Gastrocnemius medialis (tissue), 4 donors: Measurements from ENCODE around the gene TRIM14. TPM values are rescaled to one million over a fixed set of nuclear protein-coding genes. Genes with fewer than 3 reads are reported as not detected.
"Not testable (repeated sequence)": the region's sequence is repeated elsewhere in the genome, so short reads cannot be mapped to it uniquely, and the experiment has no call there.

Source experiments
- ATAC-seq, 2 donors: fragments of 150-250 bp; one replicate each; pipeline ENCODE4 v1.9.1; 2016
- DNase-seq, 2 donors: peaks; one replicate each; pipeline ENCODE4 v3.0.0-alpha.2; 2019
- H3K27ac ChIP-seq, 4 donors: fragments of 200-600 bp; sonication (generic); 1 replicate in 1 of 4; 2 replicates in 3 of 4; pipeline ENCODE4 v1.5.1; 2016 to 2018; ENCODE audit warnings: mild to moderate bottlenecking in 2 of 4, moderate library complexity in 1 of 4
- H3K27me3 ChIP-seq, 3 donors: fragments of 200-600 bp; sonication (generic) in 2 of 3; 1 replicate in 1 of 3; 2 replicates in 2 of 3; pipeline versions ENCODE4 v1.5.1 to v1.6.0; 2016 to 2019; ENCODE audit warnings: mild to moderate bottlenecking in 1 of 3, moderate library complexity in 1 of 3
- H3K36me3 ChIP-seq, 2 donors: fragments of 200-600 bp; sonication (generic) in 1 of 2; one replicate each; pipeline ENCODE4 v1.5.1; 2017 to 2018
- H3K4me1 ChIP-seq, 2 donors: fragments of 200-600 bp; sonication (generic) in 1 of 2; one replicate each; pipeline ENCODE4 v1.5.1; 2016 to 2017; ENCODE audit warnings: mild to moderate bottlenecking in 2 of 2
- H3K4me3 ChIP-seq, 4 donors: fragments of 200-600 bp; sonication (generic) in 3 of 4; 1 replicate in 1 of 4; 2 replicates in 3 of 4; pipeline ENCODE4 v1.5.1; 2016 to 2019; ENCODE audit warnings: mild to moderate bottlenecking in 2 of 4
- H3K9me3 ChIP-seq, 3 donors: fragments of 200-600 bp; sonication (generic) in 2 of 3; 1 replicate in 1 of 3; 2 replicates in 2 of 3; pipeline ENCODE4 v1.5.1; 2016 to 2019
- POLR2A ChIP-seq, 2 donors: fragments of 450-650 bp; IDR thresholded peaks; one replicate each; pipeline ENCODE4 v1.6.1; 2017; ENCODE audit warnings: antibody characterized with exemption in 2 of 2, mild to moderate bottlenecking in 2 of 2, moderate library complexity in 2 of 2
- in situ Hi-C, 4 donors: fragments of 200-750 bp; cut with MboI; loops; one replicate each; pipeline versions ENCODE4 v1.15.0 to v1.8.0; 2017; ENCODE audit warnings: low sequenced_read_pairs in 4 of 4
- intact Hi-C: fragments of 100-400 bp; cut with DNase I; formaldehyde crosslinking; loops from one replicate; pipeline ENCODE4 v1.15.1; 2023; ENCODE audit warnings: low total_unique reads
- total RNA-seq, 4 donors: library from RNA; depleted of rRNA; stranded (reverse); fragments of >200 nt; gene quantifications; one replicate each; pipeline versions ENCODE4 v1.1.0 to v1.2.3, GENCODE V29; 2016
- TF ChIP-seq, protein P1 (sequence below), 5 experiments: fragments of 450-650 bp in 3 of 5; fragments of 200-600 bp in 2 of 5; sonication (generic) in 2 of 5; IDR thresholded peaks in 4 of 5; conservative IDR thresholded peaks in 1 of 5; 1 replicate in 4 of 5; 2 replicates in 1 of 5; pipeline ENCODE4 v1.5.1; 2016 to 2019; ENCODE audit warnings: antibody characterized with exemption in 5 of 5, mild to moderate bottlenecking in 3 of 5, moderate library complexity in 3 of 5

TRIM14 gene
- total RNA-seq, 4 donors from 2014 or later = 1.1 to 3.2 (median 1.3) TPM

DNA sequence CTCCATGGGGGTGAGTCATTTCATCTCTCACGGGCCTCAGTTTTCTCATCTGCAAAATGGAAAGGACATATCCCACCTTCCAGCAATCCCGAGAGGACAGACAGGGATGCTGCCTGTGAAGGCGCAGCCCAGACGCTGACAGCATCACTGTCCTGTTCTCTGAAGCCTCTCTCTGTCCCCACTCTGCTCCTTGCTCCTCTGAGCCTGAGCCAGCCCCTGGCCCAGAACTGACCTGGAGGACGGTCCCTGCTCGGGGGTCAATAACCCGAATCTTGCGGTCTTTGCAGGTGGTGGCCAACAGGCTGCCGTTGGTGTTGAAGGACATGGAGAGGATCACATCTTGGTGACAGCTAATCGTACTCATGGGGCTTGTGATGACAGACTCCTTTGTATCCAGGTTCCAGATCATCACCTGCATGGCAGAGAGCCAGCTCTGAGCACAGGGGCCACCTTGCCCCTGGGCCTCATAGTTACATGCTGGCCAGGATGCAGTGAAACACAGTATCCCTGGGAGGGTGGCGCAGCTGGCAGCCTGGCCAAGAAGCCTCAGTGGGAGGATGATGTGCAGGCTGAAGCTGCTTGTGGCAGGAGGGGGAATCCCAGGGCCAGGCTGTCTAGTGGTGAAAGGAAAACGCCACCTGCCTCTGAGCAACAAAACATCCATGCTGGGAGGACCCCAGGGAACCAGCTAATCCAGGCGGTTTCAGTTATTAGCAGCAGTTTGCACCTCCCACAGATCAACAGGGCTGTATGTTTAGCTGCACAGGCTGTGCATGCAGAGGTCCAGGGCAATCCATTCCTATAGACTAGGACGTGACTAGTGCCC lies 14.0 kb upstream of the TRIM14 start:
- TF ChIP-seq, protein P1, sequence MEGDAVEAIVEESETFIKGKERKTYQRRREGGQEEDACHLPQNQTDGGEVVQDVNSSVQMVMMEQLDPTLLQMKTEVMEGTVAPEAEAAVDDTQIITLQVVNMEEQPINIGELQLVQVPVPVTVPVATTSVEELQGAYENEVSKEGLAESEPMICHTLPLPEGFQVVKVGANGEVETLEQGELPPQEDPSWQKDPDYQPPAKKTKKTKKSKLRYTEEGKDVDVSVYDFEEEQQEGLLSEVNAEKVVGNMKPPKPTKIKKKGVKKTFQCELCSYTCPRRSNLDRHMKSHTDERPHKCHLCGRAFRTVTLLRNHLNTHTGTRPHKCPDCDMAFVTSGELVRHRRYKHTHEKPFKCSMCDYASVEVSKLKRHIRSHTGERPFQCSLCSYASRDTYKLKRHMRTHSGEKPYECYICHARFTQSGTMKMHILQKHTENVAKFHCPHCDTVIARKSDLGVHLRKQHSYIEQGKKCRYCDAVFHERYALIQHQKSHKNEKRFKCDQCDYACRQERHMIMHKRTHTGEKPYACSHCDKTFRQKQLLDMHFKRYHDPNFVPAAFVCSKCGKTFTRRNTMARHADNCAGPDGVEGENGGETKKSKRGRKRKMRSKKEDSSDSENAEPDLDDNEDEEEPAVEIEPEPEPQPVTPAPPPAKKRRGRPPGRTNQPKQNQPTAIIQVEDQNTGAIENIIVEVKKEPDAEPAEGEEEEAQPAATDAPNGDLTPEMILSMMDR (IDR thresholded peaks at IDR 0.05 in 4 of 5, conservative IDR thresholded peaks at IDR 0.05 in 1 of 5) = no peak
- TF ChIP-seq POLR2A (IDR thresholded peaks at IDR 0.05) = no peak
- H3K9me3 ChIP-seq = no peaks in the 10 kb centered on the region
- no peak overlapping the region for H3K27ac ChIP-seq
- in situ Hi-C loops = no loop called here
- no peaks in the 10 kb centered on the region for H3K27me3 ChIP-seq
- DNase-seq (no peak), ATAC-seq (no peak)
- H3K36me3 ChIP-seq = no peaks in the 10 kb centered on the region
- no peak overlapping the region for H3K4me3 ChIP-seq
- intact Hi-C loops = no loop called here
- H3K4me1 ChIP-seq = no peaks in the 10 kb centered on the region

DNA sequence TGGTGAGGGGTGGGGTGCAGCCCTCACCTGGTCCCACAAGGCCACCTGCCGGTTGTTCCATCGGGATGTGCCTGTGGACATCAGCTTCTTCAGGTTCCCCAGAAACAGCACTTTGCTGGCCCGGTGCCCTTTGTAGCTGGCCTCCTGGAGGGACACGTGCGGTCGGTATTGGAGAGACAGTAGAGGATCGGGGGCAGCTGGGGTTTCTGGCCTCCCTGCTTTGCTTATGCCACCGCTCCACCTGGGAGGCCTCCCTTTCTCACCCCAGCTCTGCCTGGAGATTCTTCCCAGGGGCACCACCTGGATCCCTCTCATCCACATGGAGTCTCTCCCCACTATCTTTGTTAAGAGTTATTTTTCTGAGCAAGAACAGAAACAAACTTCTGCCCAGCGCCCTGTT lies 13.1 kb upstream of the TRIM14 start:
- no peak overlapping the region for H3K4me3 ChIP-seq
- in situ Hi-C loops = no loop called here

DNA sequence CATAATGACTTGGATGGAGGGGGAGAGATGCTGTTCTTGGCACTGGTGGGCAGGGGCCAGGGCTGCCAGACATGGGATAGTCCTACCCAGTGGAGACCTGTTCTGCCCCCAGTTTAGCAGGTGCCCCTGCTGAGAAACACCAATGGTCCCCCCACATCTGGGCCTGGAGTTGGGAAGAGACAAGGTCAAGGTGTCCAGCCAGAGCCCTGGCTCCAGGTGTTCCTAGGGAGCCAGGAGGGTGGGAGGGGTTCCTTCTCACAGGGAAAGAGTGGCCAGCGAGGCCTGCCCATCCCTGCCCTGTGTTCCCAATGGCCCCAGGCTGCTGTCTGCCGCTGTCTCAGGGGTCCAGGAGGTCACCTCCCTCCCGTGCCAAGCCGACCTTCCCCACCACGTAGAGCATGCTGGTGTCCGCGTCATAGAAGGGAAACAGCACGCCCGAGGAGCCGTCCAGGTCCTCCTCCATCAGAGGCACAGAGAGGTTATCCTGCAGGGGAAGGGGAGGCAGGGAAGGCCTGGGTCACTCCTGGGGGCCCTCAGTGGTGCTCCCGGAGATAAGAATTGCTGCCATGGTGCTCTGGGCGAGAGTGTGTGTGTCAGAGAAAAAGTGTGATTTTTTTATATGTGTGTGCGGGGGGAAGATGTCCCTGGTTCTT lies 11.7 kb upstream of the TRIM14 start:
- no peaks in the 10 kb centered on the region for H3K36me3 ChIP-seq
- H3K27ac ChIP-seq = no peak overlapping the region
- no peaks in the 10 kb centered on the region for H3K27me3 ChIP-seq
- TF ChIP-seq, protein P1 (IDR thresholded peaks at IDR 0.05 in 4 of 5, conservative IDR thresholded peaks at IDR 0.05 in 1 of 5) = no peak
- TF ChIP-seq POLR2A (IDR thresholded peaks at IDR 0.05) = no peak
- no peaks in the 10 kb centered on the region for H3K9me3 ChIP-seq
- H3K4me3 ChIP-seq = no peak overlapping the region
- H3K4me1 ChIP-seq = no peaks in the 10 kb centered on the region
- no peak for DNase-seq
- intact Hi-C loops = no loop called here
- no peak for ATAC-seq
- in situ Hi-C loops = no loop called here

More for the DNA sequence above, 13.1 kb upstream of the TRIM14 start:
- no peaks in the 10 kb centered on the region for H3K36me3 ChIP-seq
- H3K27me3 ChIP-seq = no peaks in the 10 kb centered on the region
- H3K27ac ChIP-seq = no peak overlapping the region
- TF ChIP-seq, protein P1 (IDR thresholded peaks at IDR 0.05 in 4 of 5, conservative IDR thresholded peaks at IDR 0.05 in 1 of 5) = no peak
- no peak for TF ChIP-seq POLR2A (IDR thresholded peaks at IDR 0.05)
- intact Hi-C loops = no loop called here
- no peak for ATAC-seq
- no peaks in the 10 kb centered on the region for H3K4me1 ChIP-seq
- H3K9me3 ChIP-seq = no peaks in the 10 kb centered on the region
- no peak for DNase-seq

DNA sequence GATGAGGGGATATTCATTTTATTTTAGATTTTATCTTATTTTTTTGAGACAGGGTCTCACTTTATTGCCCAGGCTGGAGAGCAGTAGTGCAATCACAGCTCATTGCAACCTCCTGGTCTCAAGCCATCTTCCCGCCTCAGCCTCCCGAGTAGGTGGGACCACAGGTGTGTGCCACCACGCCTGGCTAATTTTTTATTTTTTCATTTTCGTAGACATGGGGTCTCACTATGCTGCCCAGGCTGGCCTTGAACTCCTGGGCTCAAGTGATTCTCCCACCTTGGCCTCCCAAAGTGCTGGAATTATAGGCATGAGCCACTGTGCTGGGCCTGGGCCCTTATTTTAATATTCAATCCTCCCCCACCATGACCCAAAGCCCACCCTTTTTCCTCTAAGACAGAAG lies 11.0 kb upstream of the TRIM14 start:
- H3K4me1 ChIP-seq, H3K36me3 ChIP-seq, ATAC-seq, H3K27ac ChIP-seq, H3K4me3 ChIP-seq, DNase-seq, intact Hi-C loops, H3K27me3 ChIP-seq, in situ Hi-C loops, H3K9me3 ChIP-seq: not testable (repeated sequence)

DNA sequence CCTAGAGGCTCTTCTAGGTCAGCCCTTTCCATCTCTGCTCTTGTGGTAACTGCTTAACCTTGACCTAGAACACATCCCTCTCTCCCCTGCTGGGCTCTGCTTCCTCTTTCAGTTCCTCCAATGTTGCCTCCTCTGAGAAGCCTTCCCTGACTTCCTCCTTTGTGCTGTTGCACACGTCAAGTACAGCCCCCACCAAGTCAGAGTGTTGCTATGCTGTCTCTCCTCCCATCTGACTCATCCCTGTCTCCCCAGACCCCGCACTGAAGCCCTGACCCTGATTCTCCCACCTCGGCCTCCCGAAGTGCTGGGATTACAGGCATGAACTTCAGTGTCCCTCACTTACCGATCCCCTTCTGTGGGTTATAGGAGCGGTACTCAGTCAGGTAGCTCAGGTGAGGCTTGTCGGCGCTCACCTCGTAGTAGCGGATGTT lies 10.4 kb upstream of the TRIM14 start:
- Histone ChIP-seq H3K9me3 (no peaks in the 10 kb centered on the region), H3K27me3 (no peaks in the 10 kb centered on the region), H3K36me3 (no peaks in the 10 kb centered on the region), H3K27ac (no peak overlapping the region), H3K4me1 (no peaks in the 10 kb centered on the region), H3K4me3 (no peak overlapping the region)
- in situ Hi-C loops (no loop called here), intact Hi-C loops (no loop called here)
- no peak for ATAC-seq
- DNase-seq = no peak
- TF ChIP-seq, protein P1 (IDR thresholded peaks at IDR 0.05 in 4 of 5, conservative IDR thresholded peaks at IDR 0.05 in 1 of 5) = no peak
- no peak for TF ChIP-seq POLR2A (IDR thresholded peaks at IDR 0.05)
